ENCODE measurements around the gene IGF2BP1. TPM values are rescaled to one million over a fixed set of nuclear protein-coding genes. Genes with fewer than 3 reads are reported as not detected.

Gene IGF2BP1
- total RNA-seq = not detected

DNA sequence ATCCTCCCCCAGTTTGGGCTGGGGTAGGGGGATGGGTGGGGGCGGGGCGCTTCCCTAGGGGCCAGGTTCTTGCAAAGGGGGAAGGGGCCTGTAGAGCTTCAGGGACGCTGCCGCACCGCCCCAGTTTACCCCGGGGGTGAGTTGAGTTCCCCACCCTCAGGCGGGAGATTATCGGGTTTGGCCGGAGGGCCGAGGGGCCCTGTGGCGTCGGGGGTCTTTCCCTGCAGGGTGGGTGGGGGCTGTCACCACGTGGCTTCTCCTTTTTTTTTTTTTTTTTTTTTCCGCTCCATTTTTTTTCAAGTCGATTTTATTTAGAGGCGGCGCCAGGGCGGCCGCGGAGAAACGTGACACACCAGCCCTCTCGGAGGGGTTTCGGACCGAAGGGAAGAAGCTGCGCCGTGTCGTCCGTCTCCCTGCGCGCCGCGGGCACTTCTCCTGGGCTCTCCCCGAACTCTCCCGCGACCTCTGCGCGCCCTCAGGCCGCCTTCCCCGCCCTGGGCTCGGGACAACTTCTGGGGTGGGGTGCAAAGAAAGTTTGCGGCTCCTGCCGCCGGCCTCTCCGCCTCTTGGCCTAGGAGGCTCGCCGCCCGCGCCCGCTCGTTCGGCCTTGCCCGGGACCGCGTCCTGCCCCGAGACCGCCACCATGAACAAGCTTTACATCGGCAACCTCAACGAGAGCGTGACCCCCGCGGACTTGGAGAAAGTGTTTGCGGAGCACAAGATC, at the start of gene IGF2BP1:
TSS of gene IGF2BP1 (plus strand) at position 283 of the 724 bp plus-strand sequence. CDS start at position 644, 361 bp downstream.
- ATAC-seq = no peak

DNA sequence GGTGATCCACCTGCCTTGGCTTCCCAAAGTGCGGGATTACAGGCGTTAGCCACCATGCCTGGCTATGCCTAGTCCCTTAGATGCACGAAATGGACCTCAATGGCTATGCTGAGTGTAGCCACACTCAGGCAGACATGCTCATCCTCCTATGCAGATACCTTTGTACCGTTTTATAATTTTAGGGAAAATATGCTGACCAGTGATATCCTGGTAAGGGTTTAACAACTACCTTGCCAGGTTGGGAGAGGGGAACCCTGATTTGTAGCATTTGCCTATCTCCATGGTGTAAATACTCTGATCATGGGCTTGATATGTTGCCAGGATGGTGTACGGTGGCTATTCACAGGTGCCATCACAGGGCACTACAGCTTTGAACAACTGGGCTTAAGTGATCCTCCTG, 45.6 kb upstream of the IGF2BP1 start:
- ATAC-seq = no peak

DNA sequence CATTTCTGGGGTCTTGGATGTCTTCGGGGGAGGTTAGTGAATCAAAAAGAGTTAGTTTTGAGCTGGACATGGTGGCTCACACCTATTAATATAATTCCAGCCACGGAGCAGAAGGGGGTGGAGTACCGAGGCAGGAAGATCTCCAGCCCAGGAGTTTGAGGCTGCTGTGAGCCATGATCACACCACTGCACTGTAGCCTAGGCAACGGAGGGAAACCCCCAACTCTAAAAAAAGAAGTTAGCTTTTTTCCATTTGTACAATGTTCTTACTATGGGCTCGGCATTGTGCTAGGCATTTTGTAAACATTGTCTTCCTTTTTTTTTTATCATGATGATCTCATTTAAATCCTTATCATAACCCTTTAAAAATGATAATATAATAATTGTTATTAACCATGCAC, 44.3 kb upstream of the IGF2BP1 start:
- no peak for ATAC-seq

DNA sequence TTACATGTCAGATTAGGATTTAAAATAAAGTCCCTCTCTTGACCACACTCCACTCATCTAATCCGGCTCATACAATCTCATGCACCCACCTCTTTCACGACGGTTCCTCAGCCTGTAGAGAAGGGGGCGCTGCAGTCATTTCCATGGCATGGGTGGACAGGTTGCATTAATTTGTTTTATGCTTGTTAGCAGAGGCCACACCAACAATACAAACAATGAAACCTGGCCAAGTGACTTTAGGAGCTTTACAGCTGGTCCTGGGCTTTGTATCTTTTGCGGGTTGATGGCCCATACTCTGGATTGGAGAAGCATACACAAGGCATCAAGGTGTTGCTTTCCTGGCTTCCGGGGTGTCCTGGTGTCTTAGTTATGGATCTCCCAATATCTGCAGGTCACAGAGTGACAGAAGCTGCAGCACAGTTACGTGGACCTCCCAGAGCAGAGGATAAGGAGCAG, 42.9 kb upstream of the IGF2BP1 start:
- no peak for ATAC-seq

DNA sequence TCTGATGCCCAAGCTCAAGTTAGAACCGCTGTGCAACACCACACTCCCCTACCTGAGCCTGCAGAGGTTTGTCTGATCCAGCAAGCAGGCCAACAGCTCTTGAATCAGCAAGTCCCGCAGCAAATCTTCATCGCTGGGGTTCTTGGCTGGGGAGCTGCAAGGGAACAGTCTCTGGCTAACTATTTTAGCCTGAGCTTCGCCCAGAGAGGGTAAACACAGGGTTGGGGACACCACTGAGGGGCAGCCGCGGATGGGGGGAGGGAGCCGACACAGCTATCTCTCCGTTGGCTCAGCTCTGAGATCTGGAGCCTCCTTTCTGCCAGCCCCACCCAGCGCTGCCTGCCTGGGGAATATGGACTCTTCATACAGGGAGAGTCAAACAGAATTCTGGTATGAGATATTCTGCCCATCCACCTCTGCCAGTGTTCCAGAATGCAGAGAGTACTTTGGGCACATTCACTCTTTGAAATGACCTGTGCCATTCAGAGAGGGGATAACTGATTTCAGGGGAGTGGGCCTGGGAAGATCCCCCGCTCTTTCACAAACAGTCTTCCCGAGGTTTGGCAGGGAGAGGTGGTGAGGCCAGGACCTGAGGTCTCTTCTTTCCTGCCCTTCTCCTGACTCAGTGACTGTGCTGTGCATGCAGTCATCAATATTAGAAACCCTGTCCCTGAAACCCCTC, 36.2 kb upstream of the IGF2BP1 start:
- no peak for ATAC-seq

DNA sequence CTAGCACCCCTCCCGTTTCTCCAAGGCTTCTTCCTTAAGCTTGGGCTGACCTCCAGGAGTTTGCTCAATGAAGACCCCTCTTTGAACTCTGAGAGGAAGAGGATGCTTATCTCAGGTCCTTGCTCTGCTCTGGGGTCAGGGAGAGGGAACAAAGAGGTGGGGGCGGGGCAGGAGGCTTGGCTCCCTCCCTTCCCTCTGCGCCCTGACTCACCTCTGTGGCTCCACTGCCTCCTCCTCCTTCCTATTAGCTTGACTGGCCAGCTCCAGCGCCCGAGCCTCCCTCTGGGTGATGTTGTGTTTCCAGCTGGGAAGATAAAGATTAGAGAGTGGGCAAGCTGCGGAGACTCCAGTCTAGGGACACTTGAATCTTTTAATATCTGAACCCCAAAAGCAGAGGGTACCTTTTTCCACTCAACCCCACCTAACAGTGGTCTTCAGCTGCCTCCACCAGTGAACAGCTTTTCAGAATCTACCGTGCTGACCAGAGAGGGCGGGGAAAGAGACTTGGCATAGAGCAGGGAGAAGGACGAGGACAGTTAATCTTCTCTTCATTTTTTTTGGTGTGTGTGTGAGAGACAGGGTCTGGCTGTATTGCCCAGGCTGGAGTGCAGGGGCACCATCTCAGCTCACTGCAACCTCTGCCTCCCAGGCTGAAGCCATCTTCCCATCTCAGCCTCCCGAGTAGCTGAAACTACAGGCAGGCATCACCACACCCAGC, 35.5 kb upstream of the IGF2BP1 start:
- peak; percentile 22 for ATAC-seq

DNA sequence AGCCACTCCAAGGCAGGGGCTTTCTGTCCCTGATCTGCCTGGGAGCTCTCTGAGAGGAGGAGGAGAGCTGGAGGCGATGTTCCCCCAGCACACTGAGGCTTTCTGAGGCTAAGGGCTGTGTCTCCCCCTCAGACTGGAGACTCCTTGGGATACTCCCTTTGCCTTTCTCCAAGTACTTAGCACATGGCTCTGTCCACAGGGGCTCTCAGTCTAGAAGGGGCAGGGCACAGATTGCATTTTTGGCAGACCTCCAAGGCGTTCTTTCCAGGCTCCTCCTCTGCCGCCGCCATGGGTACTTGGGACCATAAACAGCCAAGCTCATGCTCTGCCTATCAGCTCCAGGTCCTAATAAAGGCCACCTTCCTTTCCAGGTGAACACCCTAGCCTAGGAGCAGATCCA, 27.0 kb upstream of the IGF2BP1 start:
- ATAC-seq = no peak

DNA sequence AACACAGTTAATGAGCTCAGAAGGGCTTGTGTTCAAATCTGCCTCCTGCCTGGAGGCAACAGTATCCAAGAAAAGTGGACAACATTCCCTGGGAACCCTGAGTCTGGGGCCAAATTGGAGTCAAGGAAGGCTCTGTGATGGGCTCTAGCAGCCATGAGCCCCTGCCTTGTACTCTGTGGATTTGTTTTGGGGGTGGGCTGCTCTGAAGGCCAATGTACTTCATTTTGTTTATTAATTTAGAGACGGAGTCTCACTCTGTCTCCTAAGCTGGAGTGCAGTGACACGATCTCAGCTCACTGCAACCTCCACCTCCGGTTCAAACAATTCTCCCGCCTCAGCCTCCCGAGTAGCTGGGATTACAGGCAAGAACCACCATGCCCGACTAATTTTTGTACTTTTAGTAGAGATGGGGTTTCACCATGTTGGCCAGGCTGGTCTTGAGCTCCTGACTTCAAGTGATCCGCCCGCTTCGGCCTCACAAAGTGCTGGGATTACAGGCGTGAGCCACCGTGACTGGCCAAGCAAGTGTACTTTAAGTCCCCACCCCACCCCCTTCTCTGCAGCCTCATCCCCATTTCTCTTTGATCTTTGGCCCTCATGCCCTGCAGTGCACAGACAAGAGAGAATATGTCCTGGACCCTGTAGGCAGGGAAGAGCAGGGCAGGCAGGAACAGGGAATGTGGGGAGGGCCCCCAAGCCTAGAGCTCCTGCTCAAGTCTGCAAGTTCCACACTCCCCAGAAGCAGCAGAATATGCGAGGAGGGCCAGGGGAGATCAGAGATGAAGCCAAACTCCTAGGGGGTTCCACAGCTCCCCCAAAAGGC, 26.1 kb upstream of the IGF2BP1 start:
- ATAC-seq = no peak

DNA sequence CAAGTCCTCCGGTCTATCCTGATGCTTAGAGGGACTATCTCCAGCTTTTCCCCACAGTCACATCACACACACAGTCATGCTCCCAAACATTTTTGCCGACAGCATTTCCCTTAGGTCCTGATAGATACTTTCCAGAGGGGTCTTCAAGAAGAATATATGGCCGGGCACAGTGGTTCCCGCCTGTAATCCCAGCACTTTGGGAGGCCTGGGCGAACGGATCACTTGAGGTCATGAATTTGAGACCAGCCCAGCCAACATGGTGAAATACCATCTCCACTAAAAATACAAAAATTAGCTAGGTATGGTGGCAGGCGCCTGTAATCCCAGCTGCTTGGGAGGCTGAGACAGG, 24.5 kb upstream of the IGF2BP1 start:
- ATAC-seq = no peak

DNA sequence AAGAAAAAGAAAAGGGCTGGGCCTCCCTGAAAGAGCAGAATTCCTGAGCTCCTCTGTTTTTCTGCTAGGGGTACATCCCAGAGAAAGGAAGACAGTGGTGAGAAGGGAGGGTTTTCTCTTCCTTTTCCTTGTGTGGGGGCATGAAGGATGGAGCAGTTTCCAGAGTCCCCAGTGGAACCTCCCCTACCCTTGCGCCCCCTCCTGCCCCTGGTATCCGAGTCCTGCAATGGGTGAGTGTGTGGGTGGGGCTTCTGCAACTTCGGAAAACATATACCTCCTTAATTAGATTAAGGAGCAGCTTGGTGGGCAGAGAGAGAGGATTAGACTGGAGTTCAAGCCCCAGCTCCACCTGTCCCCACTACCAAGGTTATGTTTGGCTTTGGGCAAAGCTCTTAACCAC, 23.4 kb upstream of the IGF2BP1 start:
- ATAC-seq = no peak

DNA sequence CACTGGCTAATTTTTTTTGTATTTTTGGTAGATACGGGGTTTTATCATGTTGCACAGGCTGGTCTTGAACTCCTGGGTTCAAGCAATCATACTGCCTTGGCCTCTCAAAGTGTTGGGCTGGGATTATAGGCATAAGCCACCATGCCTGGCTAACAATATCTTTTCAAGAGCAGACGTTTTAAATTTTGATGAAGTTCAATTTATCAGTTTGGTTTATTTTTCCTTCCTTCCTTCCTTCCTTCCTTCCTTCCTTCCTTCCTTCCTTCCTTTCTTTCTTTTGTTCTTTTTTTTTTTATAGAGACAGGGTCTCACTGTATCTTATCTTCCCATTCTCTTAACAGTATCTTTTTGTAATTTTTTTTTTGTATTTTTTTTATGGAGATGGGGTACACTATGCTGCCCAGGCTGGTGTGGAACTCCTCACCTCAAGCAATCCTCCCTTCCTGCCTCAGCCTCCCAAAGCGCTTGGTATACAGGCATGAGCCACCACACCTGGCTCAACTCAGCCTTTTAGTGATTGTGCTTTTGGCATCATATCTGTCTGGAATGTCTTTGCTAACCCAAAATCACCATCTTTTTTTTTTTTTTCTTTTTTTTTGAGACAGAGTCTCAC, 15.2 kb upstream of the IGF2BP1 start:
- ATAC-seq = no peak

DNA sequence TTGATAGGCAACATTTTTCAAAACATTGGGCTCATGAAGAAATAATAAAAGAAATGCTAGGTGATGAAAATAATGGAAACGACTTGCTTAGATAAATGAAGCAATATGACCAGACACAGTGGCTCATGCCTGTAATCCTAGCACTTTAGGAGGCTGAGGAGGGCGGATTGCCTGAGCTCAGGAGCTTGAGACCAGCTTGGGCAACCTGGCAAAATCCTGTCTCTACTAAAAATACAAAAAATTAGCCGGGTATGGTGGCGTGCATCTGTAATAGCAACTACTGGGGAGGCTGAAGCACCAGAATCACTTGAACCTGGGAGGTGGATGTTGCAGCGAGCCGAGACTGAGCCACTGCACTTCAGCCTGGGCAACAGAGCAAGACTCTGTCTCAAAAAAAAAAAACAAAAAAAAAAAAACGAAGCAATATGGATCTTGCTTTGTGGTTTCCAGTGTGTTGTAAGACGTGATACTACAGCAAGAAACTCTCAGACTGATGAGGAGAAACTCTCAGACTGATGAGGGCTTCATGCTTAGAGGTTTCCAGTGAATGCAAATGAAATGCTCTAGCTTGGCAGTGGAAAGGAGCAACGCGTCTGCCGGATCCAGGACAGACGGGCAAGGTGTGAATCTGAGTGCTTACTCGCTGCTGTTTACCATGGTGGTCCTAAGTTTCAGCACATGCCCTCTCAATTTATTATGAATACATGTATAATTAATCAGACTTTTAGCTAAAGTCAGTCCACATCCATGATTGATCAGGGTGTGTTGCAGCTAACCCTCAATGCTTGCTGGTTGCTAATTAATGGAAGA, 11.5 kb upstream of the IGF2BP1 start:
- ATAC-seq = no peak

DNA sequence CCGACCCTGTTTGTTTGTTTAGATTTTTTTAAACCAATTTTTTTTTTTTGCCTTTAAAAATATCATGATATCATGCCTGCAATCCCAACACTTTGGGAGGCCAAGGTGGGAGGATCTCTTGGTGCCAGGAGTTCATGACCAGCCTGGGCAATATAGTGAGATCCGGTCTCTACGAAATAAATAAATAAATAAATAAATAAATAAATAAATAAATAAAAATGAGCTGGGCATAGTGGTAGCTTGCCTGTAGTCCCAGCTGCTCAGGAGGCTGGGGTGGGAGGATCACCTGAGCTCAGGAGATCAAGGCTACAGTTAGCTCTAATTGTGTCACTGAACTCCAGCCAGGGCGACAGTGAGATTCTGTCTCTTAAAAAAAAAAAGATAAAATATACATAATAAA, 8.1 kb upstream of the IGF2BP1 start:
- ATAC-seq = no peak

DNA sequence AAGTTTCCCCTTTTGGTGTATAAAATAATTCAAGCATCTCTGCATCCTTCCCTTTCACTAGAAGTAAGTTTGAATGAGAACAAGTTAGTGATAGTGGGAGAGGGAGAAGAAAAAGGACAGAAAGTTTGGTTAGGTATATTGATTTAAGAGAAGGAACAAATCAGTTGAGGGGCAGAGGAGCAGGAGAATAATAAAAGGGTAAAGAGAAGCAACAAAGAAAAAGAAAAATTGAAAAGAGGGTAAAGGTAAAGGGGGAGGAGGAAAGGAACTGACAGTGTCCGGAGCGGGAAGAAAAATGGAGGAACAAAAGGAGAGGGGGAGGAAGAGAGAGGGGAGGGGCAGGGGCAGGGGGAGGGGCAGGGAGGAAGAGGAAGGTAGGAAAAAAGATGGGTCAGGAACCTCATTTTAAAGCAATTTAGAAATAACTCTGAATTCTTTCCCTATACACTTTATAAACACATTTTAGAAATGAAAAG, 6.3 kb upstream of the IGF2BP1 start:
- ATAC-seq = no peak

DNA sequence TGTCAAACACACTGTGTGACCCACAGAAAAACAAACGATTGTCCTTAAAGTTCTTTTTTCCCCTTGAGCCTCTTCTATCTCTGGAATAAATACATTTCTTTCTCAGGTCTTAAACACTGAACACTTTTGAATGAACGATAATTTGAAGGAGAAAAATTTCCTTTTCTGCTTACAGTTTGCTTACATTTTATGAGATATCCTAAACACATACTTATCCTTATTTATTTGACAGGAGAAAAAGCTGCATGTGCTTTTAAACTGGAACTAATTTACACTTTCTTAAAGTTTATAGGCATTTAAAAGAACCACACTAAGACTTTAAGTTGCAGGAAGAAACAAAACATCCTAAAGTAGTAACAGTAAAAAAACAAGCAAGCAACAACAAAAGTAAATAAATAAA, 4.7 kb upstream of the IGF2BP1 start:
- ATAC-seq = no peak

DNA sequence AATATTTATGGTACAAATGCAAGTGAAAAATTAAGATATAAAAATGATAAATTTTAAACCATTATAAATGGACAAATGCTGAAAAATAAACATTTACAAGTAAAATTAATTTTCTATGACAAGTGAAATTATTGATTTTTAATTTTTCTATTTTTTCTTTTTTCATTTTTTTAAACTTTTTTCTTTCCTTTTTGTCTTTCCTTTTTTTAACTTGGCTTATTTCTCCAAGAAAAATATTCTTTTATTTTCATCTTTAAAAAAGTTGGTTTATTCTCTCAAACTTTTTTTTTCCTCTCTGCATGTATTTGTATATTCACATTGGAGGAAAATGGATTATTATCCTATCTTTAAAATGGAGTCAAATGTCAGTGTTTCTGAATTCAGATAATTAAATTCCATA, 3.9 kb upstream of the IGF2BP1 start:
- ATAC-seq = no peak

DNA sequence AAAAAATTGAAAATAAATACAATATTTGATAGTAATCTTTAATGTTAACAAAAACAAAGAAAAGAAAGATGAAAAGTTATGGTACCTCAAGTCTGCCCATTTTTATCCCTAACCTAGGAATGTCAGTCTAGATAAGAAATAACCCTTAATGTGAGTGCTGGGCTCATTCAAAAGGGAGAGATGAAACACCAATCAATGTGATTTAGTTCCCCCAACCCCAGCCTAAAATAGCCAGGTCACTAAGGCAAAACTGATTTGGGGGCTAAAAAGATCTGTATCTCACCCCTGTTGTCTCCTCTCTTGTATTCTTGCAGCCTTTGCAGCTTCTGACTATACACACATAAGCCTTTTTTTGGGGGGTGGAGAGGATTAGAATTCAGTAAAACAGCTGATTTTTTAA, 3.2 kb upstream of the IGF2BP1 start:
- no peak for ATAC-seq

DNA sequence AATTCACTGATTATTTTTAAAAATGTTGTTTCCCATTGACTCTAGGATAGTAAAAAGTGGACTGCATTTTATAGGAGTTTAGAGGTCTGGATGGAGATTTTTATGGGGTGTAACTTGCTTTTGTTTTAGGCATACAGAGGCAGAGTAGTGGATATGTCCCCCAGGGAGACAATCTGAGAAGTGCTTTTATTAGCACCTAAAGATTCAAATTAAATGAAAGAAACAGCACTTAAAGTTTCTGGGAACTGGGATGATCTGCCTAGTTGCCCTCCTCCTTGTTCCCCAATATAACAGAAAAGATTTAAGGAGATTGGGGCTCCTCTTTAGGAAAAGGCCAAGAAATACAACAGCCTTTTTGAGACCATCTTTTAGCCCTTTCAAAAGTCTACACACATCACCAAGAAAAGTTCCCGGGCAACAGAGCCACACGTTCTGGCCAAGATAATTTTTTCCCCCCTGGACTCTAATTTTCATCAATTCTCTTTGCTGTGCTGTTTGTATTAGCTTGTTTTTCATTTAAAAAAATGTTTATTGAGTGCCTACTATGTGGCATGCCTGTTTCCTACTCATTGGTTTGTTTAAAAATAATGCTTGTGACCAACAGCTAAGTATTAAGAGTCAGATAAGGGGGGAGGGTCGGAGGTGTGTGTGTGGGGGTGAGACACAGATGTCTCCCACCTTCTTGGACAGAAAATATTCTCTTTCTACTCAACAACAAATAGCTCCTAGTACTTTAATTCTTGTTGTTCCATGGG, 2.5 kb upstream of the IGF2BP1 start:
- no peak for ATAC-seq

DNA sequence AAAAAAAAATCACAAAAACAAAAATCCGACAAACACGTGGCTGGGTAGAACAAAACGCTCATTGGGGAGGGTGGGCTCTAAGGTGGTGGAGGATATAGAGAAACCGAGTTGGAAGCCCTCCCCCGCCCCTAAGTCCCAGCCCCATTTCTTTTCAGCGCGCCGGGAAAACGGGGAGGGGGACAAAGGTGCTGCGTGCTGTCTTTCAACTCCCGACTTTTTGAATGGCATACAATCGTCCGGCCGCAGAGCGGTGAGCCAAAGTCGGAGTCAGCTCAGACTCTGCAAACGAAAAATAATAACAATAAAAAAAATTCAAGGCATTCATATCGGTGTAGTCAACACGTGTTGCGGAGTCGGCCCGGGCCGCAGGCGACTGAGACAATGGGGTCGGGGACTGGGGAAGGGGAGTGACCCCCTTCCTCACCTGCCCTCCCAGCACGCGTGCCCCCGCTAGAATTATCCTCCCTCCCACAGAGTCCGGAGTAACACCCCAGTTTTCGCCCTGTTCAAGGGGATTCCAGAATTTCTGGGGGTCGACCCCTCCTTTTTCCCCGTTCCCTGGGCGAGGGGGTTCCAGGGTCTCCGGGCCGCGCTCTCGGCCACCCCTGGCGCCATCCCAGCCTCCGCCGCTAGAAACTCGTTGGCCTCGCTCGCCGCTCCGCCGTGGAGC, 1.7 kb upstream of the IGF2BP1 start:
- no peak for ATAC-seq
